ENCODE measurements around the gene RNF150.

The RNF150 gene

DNA sequence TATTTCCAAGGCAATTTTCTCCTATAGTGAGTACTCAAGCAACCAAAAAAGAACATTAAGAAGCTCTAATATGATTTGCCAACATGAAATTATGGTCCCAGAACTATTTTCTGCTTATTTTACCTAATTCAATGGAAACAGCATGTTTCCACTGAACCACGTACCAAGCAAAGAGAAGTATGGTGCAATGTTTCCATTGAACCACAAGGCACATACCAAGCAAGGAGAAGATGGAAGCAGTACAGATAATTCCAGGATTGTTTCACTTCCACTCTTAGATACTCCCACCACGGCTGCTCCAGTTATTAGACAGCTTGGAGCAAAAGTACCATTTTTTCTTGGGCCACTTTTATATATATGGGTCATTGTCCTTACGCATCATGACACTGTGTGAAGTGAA lies 164.9 kb downstream of the RNF150 start (continued):
- no peak for TF ChIP-seq ZNF433 (tag by site-specific recombination; IDR thresholded peaks at IDR 0.05; ENCODE audit: low read depth)

DNA sequence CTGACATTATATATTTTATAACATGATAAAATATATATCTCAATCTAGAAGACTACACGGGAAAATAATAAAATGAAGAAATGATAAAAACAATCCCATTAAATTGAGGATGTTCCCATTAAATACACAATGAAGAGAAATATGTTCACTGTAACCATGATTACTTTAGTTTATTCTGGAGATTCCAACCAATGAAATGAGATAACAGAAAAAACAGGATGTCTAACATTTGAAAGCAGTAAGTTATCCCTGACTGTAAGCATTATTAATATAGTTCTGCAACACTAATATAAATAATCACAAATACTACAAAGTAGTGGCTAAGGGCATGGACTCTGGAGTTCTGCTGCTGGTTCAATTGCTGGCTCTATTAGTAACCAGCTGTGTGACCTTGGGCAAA lies 169.4 kb downstream of the RNF150 start:
- Histone ChIP-seq H3K4me1 (ENCODE audit: control insufficient read depth, insufficient read depth, low read length) (no peaks in the 10 kb centered on the region), H3K4me3 (ENCODE audit: low read depth, low read length) (no peak overlapping the region), H3K36me3 (ENCODE audit: control insufficient read depth in 2 of 2, insufficient read depth in 1 of 2, low read length in 2 of 2) (peaks cover 0 to 3% of the 10 kb centered on the region in 2 experiments; a peak in 1 of 3 replicates), H3K27ac (ENCODE audit: extremely low read depth, low read depth, low read length) (no peak overlapping the region), H3K9me3 (ENCODE audit: control insufficient read depth, insufficient read depth, low read depth, low read length) (no peaks in the 10 kb centered on the region)
- ChIA-PET POLR2A (no interaction called here), CTCF (interaction anchor here (0.6 kb wide), 1 partner anchor 79 kb away, joined by 4 read pairs; no protein-coding TSS in a partner anchor)
- no peak for TF ChIP-seq YY1 (tag by site-specific recombination; IDR thresholded peaks at IDR 0.05)
- no peak for TF ChIP-seq ZNF571 (tag by site-specific recombination; IDR thresholded peaks at IDR 0.05)
- TF ChIP-seq, protein P1, sequence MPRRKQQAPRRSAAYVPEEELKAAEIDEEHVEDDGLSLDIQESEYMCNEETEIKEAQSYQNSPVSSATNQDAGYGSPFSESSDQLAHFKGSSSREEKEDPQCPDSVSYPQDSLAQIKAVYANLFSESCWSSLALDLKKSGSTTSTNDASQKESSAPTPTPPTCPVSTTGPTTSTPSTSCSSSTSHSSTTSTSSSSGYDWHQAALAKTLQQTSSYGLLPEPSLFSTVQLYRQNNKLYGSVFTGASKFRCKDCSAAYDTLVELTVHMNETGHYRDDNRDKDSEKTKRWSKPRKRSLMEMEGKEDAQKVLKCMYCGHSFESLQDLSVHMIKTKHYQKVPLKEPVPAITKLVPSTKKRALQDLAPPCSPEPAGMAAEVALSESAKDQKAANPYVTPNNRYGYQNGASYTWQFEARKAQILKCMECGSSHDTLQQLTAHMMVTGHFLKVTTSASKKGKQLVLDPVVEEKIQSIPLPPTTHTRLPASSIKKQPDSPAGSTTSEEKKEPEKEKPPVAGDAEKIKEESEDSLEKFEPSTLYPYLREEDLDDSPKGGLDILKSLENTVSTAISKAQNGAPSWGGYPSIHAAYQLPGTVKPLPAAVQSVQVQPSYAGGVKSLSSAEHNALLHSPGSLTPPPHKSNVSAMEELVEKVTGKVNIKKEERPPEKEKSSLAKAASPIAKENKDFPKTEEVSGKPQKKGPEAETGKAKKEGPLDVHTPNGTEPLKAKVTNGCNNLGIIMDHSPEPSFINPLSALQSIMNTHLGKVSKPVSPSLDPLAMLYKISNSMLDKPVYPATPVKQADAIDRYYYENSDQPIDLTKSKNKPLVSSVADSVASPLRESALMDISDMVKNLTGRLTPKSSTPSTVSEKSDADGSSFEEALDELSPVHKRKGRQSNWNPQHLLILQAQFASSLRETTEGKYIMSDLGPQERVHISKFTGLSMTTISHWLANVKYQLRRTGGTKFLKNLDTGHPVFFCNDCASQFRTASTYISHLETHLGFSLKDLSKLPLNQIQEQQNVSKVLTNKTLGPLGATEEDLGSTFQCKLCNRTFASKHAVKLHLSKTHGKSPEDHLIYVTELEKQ (tag by site-specific recombination; IDR thresholded peaks at IDR 0.05; ENCODE audit: borderline replicate concordance): no peak
- TF ChIP-seq ZNF16 (tag by site-specific recombination; IDR thresholded peaks at IDR 0.05; ENCODE audit: low read depth): no peak
- TF ChIP-seq, protein P2, sequence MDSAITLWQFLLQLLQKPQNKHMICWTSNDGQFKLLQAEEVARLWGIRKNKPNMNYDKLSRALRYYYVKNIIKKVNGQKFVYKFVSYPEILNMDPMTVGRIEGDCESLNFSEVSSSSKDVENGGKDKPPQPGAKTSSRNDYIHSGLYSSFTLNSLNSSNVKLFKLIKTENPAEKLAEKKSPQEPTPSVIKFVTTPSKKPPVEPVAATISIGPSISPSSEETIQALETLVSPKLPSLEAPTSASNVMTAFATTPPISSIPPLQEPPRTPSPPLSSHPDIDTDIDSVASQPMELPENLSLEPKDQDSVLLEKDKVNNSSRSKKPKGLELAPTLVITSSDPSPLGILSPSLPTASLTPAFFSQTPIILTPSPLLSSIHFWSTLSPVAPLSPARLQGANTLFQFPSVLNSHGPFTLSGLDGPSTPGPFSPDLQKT (IDR thresholded peaks at IDR 0.05; ENCODE audit: borderline replicate concordance, low read depth, low read length): no peak
- TF ChIP-seq ZNF792 (tag by site-specific recombination; IDR thresholded peaks at IDR 0.05): no peak
- TF ChIP-seq ZNF623 (tag by site-specific recombination; IDR thresholded peaks at IDR 0.05): no peak
- TF ChIP-seq, protein P3, sequence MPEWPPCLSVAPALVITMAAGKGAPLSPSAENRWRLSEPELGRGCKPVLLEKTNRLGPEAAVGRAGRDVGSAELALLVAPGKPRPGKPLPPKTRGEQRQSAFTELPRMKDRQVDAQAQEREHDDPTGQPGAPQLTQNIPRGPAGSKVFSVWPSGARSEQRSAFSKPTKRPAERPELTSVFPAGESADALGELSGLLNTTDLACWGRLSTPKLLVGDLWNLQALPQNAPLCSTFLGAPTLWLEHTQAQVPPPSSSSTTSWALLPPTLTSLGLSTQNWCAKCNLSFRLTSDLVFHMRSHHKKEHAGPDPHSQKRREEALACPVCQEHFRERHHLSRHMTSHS (tag by site-specific recombination; IDR thresholded peaks at IDR 0.05): no peak
- TF ChIP-seq ZNF530 (tag by site-specific recombination; IDR thresholded peaks at IDR 0.05; ENCODE audit: low read depth): no peak
- no peak for TF ChIP-seq ZFP41 (tag by site-specific recombination; IDR thresholded peaks at IDR 0.05; ENCODE audit: borderline replicate concordance)
- TF ChIP-seq ZBTB20 (tag by site-specific recombination; IDR thresholded peaks at IDR 0.05): no peak
- TF ChIP-seq ZNF548 (tag by site-specific recombination; IDR thresholded peaks at IDR 0.05): no peak
- TF ChIP-seq ZNF776 (tag by site-specific recombination; IDR thresholded peaks at IDR 0.05; ENCODE audit: borderline replicate concordance): no peak
- no peak for TF ChIP-seq WT1 (tag by site-specific recombination; IDR thresholded peaks at IDR 0.05)
- no peak for TF ChIP-seq RBAK (tag by site-specific recombination; IDR thresholded peaks at IDR 0.05)

DNA sequence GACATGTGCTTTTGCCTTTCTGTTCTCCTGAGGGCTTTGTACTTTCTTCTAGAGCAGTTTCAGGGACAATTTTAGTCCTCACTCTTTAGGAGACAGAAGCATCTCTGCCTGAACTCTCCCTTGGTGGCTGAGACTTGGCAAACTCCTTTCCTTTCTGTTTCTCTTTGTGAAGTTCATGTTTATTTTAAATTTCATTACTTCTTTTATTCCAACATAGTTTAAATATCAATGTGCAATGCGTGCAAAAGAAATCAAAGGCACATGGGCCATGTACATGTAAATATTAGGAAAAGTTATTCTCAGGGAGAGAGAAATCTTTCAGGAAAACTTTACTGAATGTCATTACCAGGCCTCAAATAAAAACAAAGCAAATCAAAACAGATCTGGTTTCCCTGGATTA lies 177.6 kb downstream of the RNF150 start:
- Histone ChIP-seq H3K9me3 (ENCODE audit: control insufficient read depth, insufficient read depth, low read depth, low read length) (no peaks in the 10 kb centered on the region), H3K4me1 (ENCODE audit: control insufficient read depth, insufficient read depth, low read length) (no peaks in the 10 kb centered on the region), H3K4me3 (ENCODE audit: low read depth, low read length) (no peak overlapping the region), H3K36me3 (ENCODE audit: control insufficient read depth in 2 of 2, insufficient read depth in 1 of 2, low read length in 2 of 2) (no peaks in the 10 kb centered on the region), H3K27ac (ENCODE audit: extremely low read depth, low read depth, low read length) (no peak overlapping the region)
- TF ChIP-seq ZNF274 (IDR thresholded peaks at IDR 0.05; ENCODE audit: low read length) (no peak), ZNF274 (tag by site-specific recombination; IDR thresholded peaks at IDR 0.05; ENCODE audit: borderline replicate concordance) (no peak), ZNF155 (tag by site-specific recombination; IDR thresholded peaks at IDR 0.05) (no peak), ZNF19 (tag by site-specific recombination; IDR thresholded peaks at IDR 0.05; ENCODE audit: low read depth) (no peak), ZBTB7A (tag by site-specific recombination; IDR thresholded peaks at IDR 0.05; ENCODE audit: low read depth) (no peak), WT1 (tag by site-specific recombination; IDR thresholded peaks at IDR 0.05) (no peak), SCRT2 (tag by site-specific recombination; IDR thresholded peaks at IDR 0.05) (no peak)
- TF ChIP-seq, protein P2 (IDR thresholded peaks at IDR 0.05; ENCODE audit: borderline replicate concordance, low read depth, low read length): no peak
- TF ChIP-seq, protein P4, sequence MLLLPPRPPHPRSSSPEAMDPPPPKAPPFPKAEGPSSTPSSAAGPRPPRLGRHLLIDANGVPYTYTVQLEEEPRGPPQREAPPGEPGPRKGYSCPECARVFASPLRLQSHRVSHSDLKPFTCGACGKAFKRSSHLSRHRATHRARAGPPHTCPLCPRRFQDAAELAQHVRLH (tag by site-specific recombination; IDR thresholded peaks at IDR 0.05): no peak
- ChIA-PET POLR2A (no interaction called here), CTCF (interaction anchor here (0.6 kb wide), 1 partner anchor 16 kb away, joined by 3 read pairs; no protein-coding TSS in a partner anchor)
